RWPE1 (cell line): ENCODE results near the gene TBC1D1.
"Not testable (repeated sequence)": the region's sequence is repeated elsewhere in the genome, so short reads cannot be mapped to it uniquely, and the experiment has no call there.

ENCODE experiments used
- CTCF ChIA-PET: fragments of 350-600 bp; sonication (Branson Sonifier 250); formaldehyde crosslinking; extraction: SDS; loops from one replicate; lab custom pipeline; 2021; lab: Yijun Ruan, JAX
- POLR2A ChIA-PET: fragments of 400-600 bp; formaldehyde crosslinking; extraction: SDS; loops from one replicate; lab custom pipeline; 2020; ENCODE audit warnings: antibody characterized with exemption; ENCODE audit not compliant: low non-redundant PET; lab: Yijun Ruan, JAX
- DNase-seq: peaks from one replicate; pipeline ENCODE4 v3.0.0; 2012; ENCODE audit warnings: low spot score
- H3K27ac ChIP-seq: fragments of 450-650 bp; 2 replicates; pipeline ENCODE4 v1.5.1; 2017
- TF ChIP-seq, protein P1 (sequence below): fragments of 450-650 bp; conservative IDR thresholded peaks from 2 replicates; pipeline ENCODE4 v1.5.1; 2017; ENCODE audit warnings: low read depth, mild to moderate bottlenecking

TBC1D1 gene

GRCh38 chr4:37914539-37914938 is 23.7 kb downstream of the TBC1D1 start:
- TF ChIP-seq, protein P1, sequence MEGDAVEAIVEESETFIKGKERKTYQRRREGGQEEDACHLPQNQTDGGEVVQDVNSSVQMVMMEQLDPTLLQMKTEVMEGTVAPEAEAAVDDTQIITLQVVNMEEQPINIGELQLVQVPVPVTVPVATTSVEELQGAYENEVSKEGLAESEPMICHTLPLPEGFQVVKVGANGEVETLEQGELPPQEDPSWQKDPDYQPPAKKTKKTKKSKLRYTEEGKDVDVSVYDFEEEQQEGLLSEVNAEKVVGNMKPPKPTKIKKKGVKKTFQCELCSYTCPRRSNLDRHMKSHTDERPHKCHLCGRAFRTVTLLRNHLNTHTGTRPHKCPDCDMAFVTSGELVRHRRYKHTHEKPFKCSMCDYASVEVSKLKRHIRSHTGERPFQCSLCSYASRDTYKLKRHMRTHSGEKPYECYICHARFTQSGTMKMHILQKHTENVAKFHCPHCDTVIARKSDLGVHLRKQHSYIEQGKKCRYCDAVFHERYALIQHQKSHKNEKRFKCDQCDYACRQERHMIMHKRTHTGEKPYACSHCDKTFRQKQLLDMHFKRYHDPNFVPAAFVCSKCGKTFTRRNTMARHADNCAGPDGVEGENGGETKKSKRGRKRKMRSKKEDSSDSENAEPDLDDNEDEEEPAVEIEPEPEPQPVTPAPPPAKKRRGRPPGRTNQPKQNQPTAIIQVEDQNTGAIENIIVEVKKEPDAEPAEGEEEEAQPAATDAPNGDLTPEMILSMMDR = no peak
- CTCF ChIA-PET = no interaction called here
- POLR2A ChIA-PET = no interaction called here
- DNase-seq = no peak
- no peak overlapping the region for H3K27ac ChIP-seq

- TF ChIP-seq, protein P1 = no peak
- ChIA-PET POLR2A (no interaction called here), CTCF (no interaction called here)
- no peak for DNase-seq
- H3K27ac ChIP-seq = no peak overlapping the region
Measured at GRCh38 chr4:37917388-37917787, 26.5 kb downstream of the TBC1D1 start.

GRCh38 chr4:37918653-37919052 is 27.8 kb downstream of the TBC1D1 start:
- TF ChIP-seq, protein P1 = no peak
- ChIA-PET POLR2A (no interaction called here), CTCF (interaction anchor here (0.6 kb wide), 1 partner anchor 370 kb away, joined by 4 read pairs; no protein-coding TSS in a partner anchor)
- no peak overlapping the region for H3K27ac ChIP-seq
- no peak for DNase-seq

DNA sequence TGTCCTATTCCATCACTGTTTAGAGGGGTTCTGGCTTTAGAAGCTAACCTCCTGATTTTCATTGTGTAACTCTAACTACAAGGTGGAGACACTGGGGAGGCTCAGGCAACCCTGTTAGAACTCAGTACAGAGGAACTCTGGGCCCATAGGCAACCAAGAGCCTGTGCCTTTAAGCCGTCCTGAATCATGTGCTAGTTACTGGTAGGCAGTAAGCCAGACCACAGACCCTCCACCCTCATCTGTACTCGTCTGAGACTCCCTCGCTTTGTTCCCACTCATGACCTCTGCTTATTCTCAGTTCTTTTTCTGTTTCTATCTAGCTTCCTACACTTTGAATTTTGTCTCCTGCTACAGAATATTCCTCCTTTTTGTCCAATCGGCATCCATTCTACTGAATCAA is 31.4 kb downstream of the TBC1D1 start:
- ChIA-PET CTCF (no interaction called here), POLR2A (no interaction called here)
- no peak overlapping the region for H3K27ac ChIP-seq
- DNase-seq = no peak
- TF ChIP-seq, protein P1 = no peak

GRCh38 chr4:37923089-37923488 is 32.2 kb downstream of the TBC1D1 start:
- DNase-seq, POLR2A ChIA-PET, CTCF ChIA-PET, H3K27ac ChIP-seq: not testable (repeated sequence)

DNA sequence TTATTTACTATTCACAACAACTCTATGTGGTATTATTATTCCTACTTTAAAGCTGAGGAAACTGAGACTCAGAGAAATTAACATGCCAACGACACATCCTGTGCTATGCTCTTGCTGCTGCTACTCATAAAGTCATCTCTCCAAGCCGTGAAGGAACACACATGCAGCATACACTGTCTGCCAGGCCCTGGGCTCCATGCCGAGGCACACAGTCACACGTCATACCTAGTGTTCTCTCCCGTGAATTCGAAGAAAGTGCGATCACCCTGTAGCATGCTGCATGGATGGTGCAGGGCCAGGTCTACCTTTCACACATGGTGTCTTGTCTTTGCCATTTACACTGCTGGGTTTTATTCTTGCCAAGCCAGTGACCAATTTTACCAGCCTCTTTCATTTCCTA is 34.1 kb downstream of the TBC1D1 start:
- DNase-seq = no peak
- POLR2A ChIA-PET = no interaction called here
- CTCF ChIA-PET = no interaction called here
- H3K27ac ChIP-seq = no peak overlapping the region
- TF ChIP-seq, protein P1 = no peak

GRCh38 chr4:37927434-37927833 is 36.5 kb downstream of the TBC1D1 start:
- ChIA-PET POLR2A (no interaction called here), CTCF (interaction anchor here (0.6 kb wide), 1 partner anchor 43 kb away, joined by 4 read pairs; no protein-coding TSS in a partner anchor)
- TF ChIP-seq, protein P1 = no peak
- DNase-seq = no peak
- no peak overlapping the region for H3K27ac ChIP-seq
